ENCODE measurements around the gene ALCAM.

ALCAM gene

DNA sequence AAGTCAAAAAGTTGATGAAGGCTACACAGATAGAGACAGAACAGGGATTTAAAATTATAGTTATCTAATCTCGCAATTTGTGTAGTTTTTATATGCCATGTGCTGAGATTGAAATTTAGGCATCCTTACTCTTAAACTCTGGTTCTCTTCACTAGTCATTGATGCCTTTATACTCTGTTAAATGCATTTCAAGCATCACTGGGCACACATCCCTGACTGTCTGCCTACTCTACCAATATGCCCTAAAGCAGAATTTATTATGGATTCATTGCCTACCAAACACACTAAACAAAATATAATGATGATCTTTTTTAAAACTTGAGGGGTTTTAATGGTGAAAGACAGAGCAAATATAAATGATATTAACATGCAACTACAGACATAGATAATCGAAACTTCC is 10.3 kb upstream of the ALCAM start:
- H3K4me1 ChIP-seq (ENCODE audit: control insufficient read depth in 1 of 2, insufficient read depth in 1 of 2, low read depth in 1 of 2, low read length in 1 of 2) = peaks cover 6 to 8% of the 10 kb centered on the region in 2 experiments
- H3K9me3 ChIP-seq = no peaks in the 10 kb centered on the region
- no peak overlapping the region for H3K4me3 ChIP-seq (ENCODE audit: low read depth in 1 of 2, low read length in 1 of 2)
- no peak overlapping the region for H3K27ac ChIP-seq
- H3K27me3 ChIP-seq = peaks cover 35% of the 10 kb centered on the region
- no peaks in the 10 kb centered on the region for H3K36me3 ChIP-seq
- TF ChIP-seq, protein P1, sequence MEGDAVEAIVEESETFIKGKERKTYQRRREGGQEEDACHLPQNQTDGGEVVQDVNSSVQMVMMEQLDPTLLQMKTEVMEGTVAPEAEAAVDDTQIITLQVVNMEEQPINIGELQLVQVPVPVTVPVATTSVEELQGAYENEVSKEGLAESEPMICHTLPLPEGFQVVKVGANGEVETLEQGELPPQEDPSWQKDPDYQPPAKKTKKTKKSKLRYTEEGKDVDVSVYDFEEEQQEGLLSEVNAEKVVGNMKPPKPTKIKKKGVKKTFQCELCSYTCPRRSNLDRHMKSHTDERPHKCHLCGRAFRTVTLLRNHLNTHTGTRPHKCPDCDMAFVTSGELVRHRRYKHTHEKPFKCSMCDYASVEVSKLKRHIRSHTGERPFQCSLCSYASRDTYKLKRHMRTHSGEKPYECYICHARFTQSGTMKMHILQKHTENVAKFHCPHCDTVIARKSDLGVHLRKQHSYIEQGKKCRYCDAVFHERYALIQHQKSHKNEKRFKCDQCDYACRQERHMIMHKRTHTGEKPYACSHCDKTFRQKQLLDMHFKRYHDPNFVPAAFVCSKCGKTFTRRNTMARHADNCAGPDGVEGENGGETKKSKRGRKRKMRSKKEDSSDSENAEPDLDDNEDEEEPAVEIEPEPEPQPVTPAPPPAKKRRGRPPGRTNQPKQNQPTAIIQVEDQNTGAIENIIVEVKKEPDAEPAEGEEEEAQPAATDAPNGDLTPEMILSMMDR (IDR thresholded peaks at IDR 0.05) = no peak

DNA sequence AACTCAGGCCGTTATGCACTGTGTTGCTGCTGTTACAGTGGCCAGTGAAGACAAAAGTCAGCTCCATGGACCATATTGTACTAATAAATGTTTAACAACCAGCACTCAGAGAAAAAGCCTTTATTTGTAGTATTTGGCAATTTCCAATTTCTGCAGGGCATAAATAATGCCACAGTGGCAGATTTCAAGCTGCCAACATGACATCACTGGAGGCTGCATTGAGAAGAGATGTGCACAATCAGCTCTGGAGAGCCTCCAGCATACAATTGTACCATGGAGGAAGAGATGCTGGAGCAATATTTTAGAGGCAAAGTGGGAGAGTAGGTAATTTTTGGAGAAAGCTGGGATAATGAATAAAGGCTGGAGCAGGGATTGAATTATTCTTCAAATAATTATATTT is 9.7 kb upstream of the ALCAM start:
- Histone ChIP-seq H3K4me1 (ENCODE audit: control insufficient read depth in 1 of 2, insufficient read depth in 1 of 2, low read depth in 1 of 2, low read length in 1 of 2) (peaks cover 6 to 8% of the 10 kb centered on the region in 2 experiments), H3K4me3 (ENCODE audit: low read depth in 1 of 2, low read length in 1 of 2) (no peak overlapping the region), H3K27ac (no peak overlapping the region), H3K36me3 (no peaks in the 10 kb centered on the region), H3K27me3 (peaks cover 35% of the 10 kb centered on the region), H3K9me3 (no peaks in the 10 kb centered on the region)
- TF ChIP-seq, protein P1 (IDR thresholded peaks at IDR 0.05) = no peak

DNA sequence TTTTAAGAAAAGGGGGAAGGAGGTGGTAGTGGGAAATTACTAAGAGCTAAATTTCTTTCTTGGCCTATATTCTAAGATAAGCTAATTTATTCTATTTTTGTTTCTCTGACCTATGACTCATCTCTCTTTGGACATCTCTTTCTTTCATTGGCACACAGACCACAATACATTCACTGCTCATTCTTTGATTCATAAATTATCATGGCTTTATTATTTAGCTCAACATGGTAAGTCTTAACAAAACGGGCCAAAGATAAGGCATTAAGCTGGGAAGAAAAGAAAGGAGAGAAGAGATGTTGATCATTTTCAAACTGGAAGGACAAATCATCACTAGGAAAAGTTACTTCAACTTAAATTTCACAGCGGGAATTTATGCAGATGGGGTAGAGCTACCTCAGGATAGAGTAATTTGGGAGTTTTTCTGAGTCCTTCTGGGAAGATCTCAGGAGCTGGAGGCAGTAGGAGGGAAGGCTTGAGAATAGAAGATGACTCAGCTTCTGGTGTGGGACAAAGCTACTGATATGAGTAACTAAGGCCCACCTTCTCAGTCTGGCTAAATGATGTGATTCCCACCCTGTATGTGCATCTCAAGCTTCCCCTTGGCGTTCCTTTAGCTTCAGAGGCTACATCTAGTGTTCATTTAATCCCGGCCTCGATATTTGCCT is 7.5 kb upstream of the ALCAM start:
- H3K4me3 ChIP-seq (ENCODE audit: low read depth in 1 of 2, low read length in 1 of 2) = no peak overlapping the region
- peaks cover 4 to 5% of the 10 kb centered on the region in 2 experiments for H3K4me1 ChIP-seq (ENCODE audit: control insufficient read depth in 1 of 2, insufficient read depth in 1 of 2, low read depth in 1 of 2, low read length in 1 of 2)
- no peaks in the 10 kb centered on the region for H3K36me3 ChIP-seq
- peaks cover 15% of the 10 kb centered on the region for H3K27me3 ChIP-seq
- H3K27ac ChIP-seq = no peak overlapping the region
- no peaks in the 10 kb centered on the region for H3K9me3 ChIP-seq
- TF ChIP-seq, protein P1 (IDR thresholded peaks at IDR 0.05) = no peak

DNA sequence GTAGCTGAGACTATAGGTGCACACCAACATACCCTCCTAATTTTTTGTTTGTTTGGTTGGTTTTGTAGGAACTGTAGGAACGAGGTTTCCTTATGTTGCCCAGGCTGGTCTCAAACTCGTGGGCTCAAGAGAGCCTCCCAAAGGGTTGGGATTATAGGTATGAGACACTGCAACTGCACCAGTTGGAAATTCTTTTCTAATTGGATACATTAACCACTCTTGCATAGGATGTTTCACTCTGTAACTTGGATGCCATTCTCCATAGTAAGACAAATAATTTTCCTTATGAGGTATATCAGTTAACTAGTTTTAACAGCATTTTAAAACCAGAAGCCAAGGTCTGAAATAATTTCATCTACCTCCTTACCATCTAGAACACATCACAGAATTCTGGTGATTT is 6.7 kb upstream of the ALCAM start:
- Histone ChIP-seq H3K36me3 (no peaks in the 10 kb centered on the region), H3K27ac (no peak overlapping the region), H3K9me3 (no peaks in the 10 kb centered on the region), H3K4me3 (ENCODE audit: low read depth in 1 of 2, low read length in 1 of 2) (no peak overlapping the region), H3K4me1 (ENCODE audit: control insufficient read depth in 1 of 2, insufficient read depth in 1 of 2, low read depth in 1 of 2, low read length in 1 of 2) (peaks cover 4 to 5% of the 10 kb centered on the region in 2 experiments), H3K27me3 (peaks cover 8% of the 10 kb centered on the region)
- TF ChIP-seq, protein P1 (IDR thresholded peaks at IDR 0.05) = no peak

DNA sequence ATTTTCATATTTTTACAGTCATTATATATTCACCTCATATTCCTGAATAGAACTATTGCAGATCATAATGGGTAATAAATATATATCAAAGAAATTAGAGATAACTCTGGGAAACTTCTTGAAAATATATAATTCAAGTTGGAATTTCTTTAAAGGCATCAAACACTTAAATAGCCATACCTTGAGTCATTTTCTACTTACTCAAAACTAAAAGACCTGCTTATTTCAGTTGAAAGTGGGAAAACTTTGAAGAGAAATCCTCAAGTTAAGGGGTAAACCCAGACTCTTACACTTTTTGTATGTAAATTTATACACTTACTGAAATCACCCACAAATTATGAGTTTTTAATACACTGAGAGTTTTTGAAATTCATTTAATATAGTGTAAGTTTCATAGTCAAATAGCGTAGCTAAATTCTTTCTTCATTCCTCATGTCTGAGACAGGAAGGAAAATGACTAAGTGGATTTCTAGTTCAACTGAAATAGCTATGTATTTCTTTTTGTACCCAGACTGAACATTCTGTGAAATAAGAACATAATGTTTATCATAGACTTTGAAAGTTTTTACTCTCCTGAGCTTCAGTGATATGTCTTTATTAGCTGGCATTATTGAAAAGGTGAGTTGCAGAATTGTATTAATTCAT is 4.6 kb upstream of the ALCAM start:
- no peaks in the 10 kb centered on the region for H3K9me3 ChIP-seq
- H3K4me1 ChIP-seq (ENCODE audit: control insufficient read depth in 1 of 2, insufficient read depth in 1 of 2, low read depth in 1 of 2, low read length in 1 of 2) = peaks cover 15 to 18% of the 10 kb centered on the region in 2 experiments
- peaks cover 11% of the 10 kb centered on the region for H3K27me3 ChIP-seq
- TF ChIP-seq, protein P1 (IDR thresholded peaks at IDR 0.05) = no peak
- no peak overlapping the region for H3K27ac ChIP-seq
- H3K4me3 ChIP-seq (ENCODE audit: low read depth in 1 of 2, low read length in 1 of 2) = no peak overlapping the region
- H3K36me3 ChIP-seq = no peaks in the 10 kb centered on the region

Measured in neutrophil (primary cell).